Panc1 (cell line): ENCODE measurements around the gene TNIK. TPM values are rescaled to one million over a fixed set of nuclear protein-coding genes. Genes with fewer than 3 reads are reported as not detected.

ENCODE experiments used
- ATAC-seq: fragments of 200-7000 bp; cut with Tn5 transposase; 2 replicates; pipeline ENCODE4 v1.9.1; 2020; ENCODE audit warnings: mild to moderate bottlenecking, moderate library complexity
- BruUV-seq: library from RNA; stranded (reverse); fragments of 400-500 nt; replicated peaks from 2 replicates; lab custom pipeline; 2021; lab: Mats Ljungman, UMichigan
- CTCF ChIA-PET: fragments of 300-600 bp; sonication (Branson Sonifier 250); formaldehyde crosslinking; loops from one replicate; lab custom pipeline; 2022; ENCODE audit warnings: antibody characterized with exemption; lab: Charles Lee
- POLR2A ChIA-PET: fragments of 300-600 bp; sonication (Branson Sonifier 250); formaldehyde crosslinking; loops from one replicate; lab custom pipeline; 2022; ENCODE audit warnings: antibody characterized with exemption; lab: Charles Lee
- DNase-seq: peaks from one replicate; pipeline ENCODE4 v3.0.0-alpha.2; 2010; ENCODE audit warnings: low read depth, low spot score
- H3K27ac ChIP-seq: 2 replicates; pipeline ENCODE4 v1.5.1; 2011; ENCODE audit warnings: mild to moderate bottlenecking, low read length, inconsistent platforms
- H3K27me3 ChIP-seq: fragments of 200-500 bp; sonication (Bioruptor generic); 2 replicates; pipeline ENCODE4 v1.6.0; 2014; ENCODE audit warnings: low read length, inconsistent platforms; ENCODE audit not compliant: control insufficient read depth, insufficient read depth
- H3K36me3 ChIP-seq: fragments of 200-500 bp; sonication (Bioruptor generic); 2 replicates; pipeline ENCODE4 v1.5.1; 2014; ENCODE audit warnings: inconsistent platforms, mild to moderate bottlenecking, low read length, moderate library complexity; ENCODE audit not compliant: control insufficient read depth, insufficient read depth
- H3K4me1 ChIP-seq: 2 replicates; pipeline ENCODE4 v1.5.1; 2011; ENCODE audit warnings: inconsistent platforms, mild to moderate bottlenecking, low read length, moderate library complexity; ENCODE audit not compliant: control insufficient read depth, insufficient read depth
- H3K4me3 ChIP-seq, 2 experiments: 2 replicates each; pipeline ENCODE4 v1.5.1; 2011 to 2012; ENCODE audit warnings: low read depth in 2 of 2, low read length in 2 of 2, mild to moderate bottlenecking in 2 of 2, inconsistent platforms in 1 of 2, moderate library complexity in 1 of 2
- H3K9me3 ChIP-seq: fragments of 200-500 bp; sonication (Bioruptor generic); 2 replicates; pipeline ENCODE4 v1.5.1; 2014; ENCODE audit warnings: low read depth, mild to moderate bottlenecking, inconsistent platforms, low read length, moderate library complexity; ENCODE audit not compliant: control insufficient read depth, insufficient read depth
- CTCF ChIP-seq: fragments of 450-650 bp; IDR thresholded peaks from 2 replicates; pipeline ENCODE4 v1.5.1; 2017; ENCODE audit warnings: mild to moderate bottlenecking
- POLR2AphosphoS5 ChIP-seq: IDR thresholded peaks from 2 replicates; pipeline ENCODE4 v1.6.1; 2012; ENCODE audit warnings: mild to moderate bottlenecking, low read depth, low read length, moderate library complexity
- REST ChIP-seq, 2 experiments: IDR thresholded peaks; 2 replicates each; pipeline ENCODE4 v1.6.1; 2011 to 2012; ENCODE audit warnings: low read depth in 2 of 2, control low read depth in 1 of 2, low read length in 1 of 2, mild to moderate bottlenecking in 1 of 2, moderate library complexity in 1 of 2; ENCODE audit not compliant: insufficient read depth in 1 of 2
- SIN3A ChIP-seq: IDR thresholded peaks from 2 replicates; pipeline ENCODE4 v1.6.1; 2012; ENCODE audit warnings: low read depth, mild to moderate bottlenecking, low read length, moderate library complexity, borderline replicate concordance; ENCODE audit not compliant: insufficient read depth
- TCF7L2 ChIP-seq: IDR thresholded peaks from 2 replicates; pipeline ENCODE4 v1.6.1; 2011; ENCODE audit warnings: mild to moderate bottlenecking, low read depth, low read length, inconsistent platforms
- in situ Hi-C: cut with HindIII; loops from 2 replicates; pipeline ENCODE4 v1.10.0; 2016; ENCODE audit warnings: low sequenced_read_pairs, low pct_unique_long_range_greater_than_20kb
- intact Hi-C: fragments of 100-400 bp; cut with micrococcal nuclease; formaldehyde crosslinking; loops from one replicate; pipeline ENCODE4 v1.10.0; 2022; ENCODE audit not compliant: unreplicated experiment
- total RNA-seq: library from RNA; stranded (reverse); gene quantifications from one replicate; pipeline ENCODE4 v1.2.1, GENCODE V29; 2021; ENCODE audit not compliant: unreplicated experiment

Gene TNIK
- total RNA-seq, 1 experiment from 2014 or later: 1.9 TPM

GRCh38 chr3:171058058-171058457 lies 402.1 kb downstream of the TNIK start:
- no peaks in the 10 kb centered on the region for H3K36me3 ChIP-seq
- no peaks in the 10 kb centered on the region for H3K9me3 ChIP-seq
- no peak overlapping the region for H3K4me3 ChIP-seq
- CTCF ChIA-PET: no interaction called here
- in situ Hi-C loops (no loop called here), intact Hi-C loops (no loop called here)
- no TSS peak for BruUV-seq
- no peak for ATAC-seq
- TF ChIP-seq CTCF: no peak
- TF ChIP-seq TCF7L2: no peak
- TF ChIP-seq SIN3A: no peak
- TF ChIP-seq REST (IDR thresholded peaks at IDR 0.05; ENCODE audit: insufficient read depth in 1 of 2, low read depth in 2 of 2, low read length in 1 of 2): no peak
- TF ChIP-seq POLR2AphosphoS5: no peak
- POLR2A ChIA-PET: no interaction called here
- H3K27me3 ChIP-seq: peaks cover 5% of the 10 kb centered on the region; the same call in 1 of the 2 replicates
- H3K4me1 ChIP-seq: peaks cover 3% of the 10 kb centered on the region; the same call in 1 of the 2 replicates
- H3K27ac ChIP-seq: no peak overlapping the region
- no peak for DNase-seq

GRCh38 chr3:171057072-171057471 lies 403.1 kb downstream of the TNIK start:
- peaks cover 5% of the 10 kb centered on the region; the same call in 1 of the 2 replicates for H3K27me3 ChIP-seq
- POLR2A ChIA-PET: no interaction called here
- intact Hi-C loops: no loop called here
- ATAC-seq (no peak), DNase-seq (no peak)
- H3K27ac ChIP-seq: no peak overlapping the region
- H3K4me3 ChIP-seq: no peak overlapping the region
- peaks cover 3% of the 10 kb centered on the region; the same call in 1 of the 2 replicates for H3K4me1 ChIP-seq
- CTCF ChIA-PET: no interaction called here
- no peaks in the 10 kb centered on the region for H3K9me3 ChIP-seq
- no TSS peak for BruUV-seq
- in situ Hi-C loops: no loop called here
- H3K36me3 ChIP-seq: no peaks in the 10 kb centered on the region
- no peak for TF ChIP-seq TCF7L2
- no peak for TF ChIP-seq REST (IDR thresholded peaks at IDR 0.05; ENCODE audit: insufficient read depth in 1 of 2, low read depth in 2 of 2, low read length in 1 of 2)
- TF ChIP-seq POLR2AphosphoS5: no peak
- no peak for TF ChIP-seq CTCF
- TF ChIP-seq SIN3A: no peak
